Ovary (tissue), 3 donors: Measurements from ENCODE around the gene LIN28B.

ENCODE experiments used
- EP300 ChIP-seq: sonication (generic); formaldehyde crosslinking; IDR thresholded peaks from one replicate; pipeline ENCODE4 v1.6.1; 2017; ENCODE audit warnings: antibody characterized with exemption
- TF ChIP-seq, protein P1 (sequence below), 3 donors: fragments of 450-650 bp in 2 of 3; fragments of 200-600 bp in 1 of 3; IDR thresholded peaks; one replicate each; pipeline versions ENCODE4 v1.5.1 to v1.8.0; 2016 to 2022; ENCODE audit warnings: antibody characterized with exemption in 3 of 3, mild to moderate bottlenecking in 1 of 3
- donor health status: DM: no; HTN: no; CAD: no.

- TF ChIP-seq, protein P1, sequence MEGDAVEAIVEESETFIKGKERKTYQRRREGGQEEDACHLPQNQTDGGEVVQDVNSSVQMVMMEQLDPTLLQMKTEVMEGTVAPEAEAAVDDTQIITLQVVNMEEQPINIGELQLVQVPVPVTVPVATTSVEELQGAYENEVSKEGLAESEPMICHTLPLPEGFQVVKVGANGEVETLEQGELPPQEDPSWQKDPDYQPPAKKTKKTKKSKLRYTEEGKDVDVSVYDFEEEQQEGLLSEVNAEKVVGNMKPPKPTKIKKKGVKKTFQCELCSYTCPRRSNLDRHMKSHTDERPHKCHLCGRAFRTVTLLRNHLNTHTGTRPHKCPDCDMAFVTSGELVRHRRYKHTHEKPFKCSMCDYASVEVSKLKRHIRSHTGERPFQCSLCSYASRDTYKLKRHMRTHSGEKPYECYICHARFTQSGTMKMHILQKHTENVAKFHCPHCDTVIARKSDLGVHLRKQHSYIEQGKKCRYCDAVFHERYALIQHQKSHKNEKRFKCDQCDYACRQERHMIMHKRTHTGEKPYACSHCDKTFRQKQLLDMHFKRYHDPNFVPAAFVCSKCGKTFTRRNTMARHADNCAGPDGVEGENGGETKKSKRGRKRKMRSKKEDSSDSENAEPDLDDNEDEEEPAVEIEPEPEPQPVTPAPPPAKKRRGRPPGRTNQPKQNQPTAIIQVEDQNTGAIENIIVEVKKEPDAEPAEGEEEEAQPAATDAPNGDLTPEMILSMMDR (IDR thresholded peaks at IDR 0.05), result no peak
- no peak for TF ChIP-seq EP300
Measured at GRCh38 chr6:104958178-104959025, 1.5 kb downstream of the LIN28B start.
